ENCODE results near the gene IGFBP6. TPM values are rescaled to one million over a fixed set of nuclear protein-coding genes. Genes with fewer than 3 reads are reported as not detected.

IGFBP6 gene
- total RNA-seq, 3 donors from 2014 or later, result 10.0 to 93.4 (median 27.1) TPM

DNA sequence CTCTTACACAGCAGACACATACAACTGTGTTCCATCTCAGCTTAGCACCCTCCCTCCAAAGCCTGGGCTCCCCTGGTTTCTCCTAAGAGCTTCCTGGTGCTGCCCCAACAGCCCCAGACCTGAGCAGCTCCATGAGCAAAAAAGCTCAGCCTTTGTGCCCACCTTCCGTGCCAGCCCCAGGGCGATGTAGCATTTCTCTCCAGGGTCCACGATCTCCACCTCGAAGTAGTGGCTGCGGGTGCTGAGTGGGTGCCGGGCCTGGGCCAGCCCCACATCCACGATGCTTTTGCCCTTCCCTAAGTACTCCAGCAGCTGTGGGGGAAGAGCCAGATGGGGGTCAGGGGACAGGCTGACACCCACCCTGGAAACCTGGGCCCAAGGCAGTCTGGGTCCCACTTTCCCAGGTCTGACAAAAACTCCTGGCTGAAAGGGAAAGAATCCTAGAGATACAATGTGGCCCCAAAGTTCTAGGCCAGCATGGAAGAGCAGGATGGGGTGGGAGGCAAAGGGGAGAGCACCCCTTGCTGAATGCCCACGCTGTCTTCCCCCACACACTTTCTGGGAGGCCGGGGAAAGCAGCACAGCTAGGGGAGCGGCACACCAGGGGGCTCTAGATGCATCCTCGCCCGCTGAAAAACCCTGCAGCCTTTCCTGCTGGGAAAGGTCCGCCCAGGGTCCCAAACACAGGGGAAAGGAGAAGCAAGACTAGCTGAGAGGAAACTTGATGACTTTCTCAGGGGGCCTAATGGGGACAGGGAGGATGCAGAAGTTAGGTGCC lies 29.3 kb upstream of the IGFBP6 start:
- TF ChIP-seq, protein P1, sequence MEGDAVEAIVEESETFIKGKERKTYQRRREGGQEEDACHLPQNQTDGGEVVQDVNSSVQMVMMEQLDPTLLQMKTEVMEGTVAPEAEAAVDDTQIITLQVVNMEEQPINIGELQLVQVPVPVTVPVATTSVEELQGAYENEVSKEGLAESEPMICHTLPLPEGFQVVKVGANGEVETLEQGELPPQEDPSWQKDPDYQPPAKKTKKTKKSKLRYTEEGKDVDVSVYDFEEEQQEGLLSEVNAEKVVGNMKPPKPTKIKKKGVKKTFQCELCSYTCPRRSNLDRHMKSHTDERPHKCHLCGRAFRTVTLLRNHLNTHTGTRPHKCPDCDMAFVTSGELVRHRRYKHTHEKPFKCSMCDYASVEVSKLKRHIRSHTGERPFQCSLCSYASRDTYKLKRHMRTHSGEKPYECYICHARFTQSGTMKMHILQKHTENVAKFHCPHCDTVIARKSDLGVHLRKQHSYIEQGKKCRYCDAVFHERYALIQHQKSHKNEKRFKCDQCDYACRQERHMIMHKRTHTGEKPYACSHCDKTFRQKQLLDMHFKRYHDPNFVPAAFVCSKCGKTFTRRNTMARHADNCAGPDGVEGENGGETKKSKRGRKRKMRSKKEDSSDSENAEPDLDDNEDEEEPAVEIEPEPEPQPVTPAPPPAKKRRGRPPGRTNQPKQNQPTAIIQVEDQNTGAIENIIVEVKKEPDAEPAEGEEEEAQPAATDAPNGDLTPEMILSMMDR (IDR thresholded peaks at IDR 0.05), result no peak
- DNase-seq (no peak), ATAC-seq (no peak)
- H3K4me3 ChIP-seq, result no peak overlapping the region
- H3K4me1 ChIP-seq (ENCODE audit: low read depth), result peaks cover 3% of the 10 kb centered on the region
- H3K9me3 ChIP-seq, result no peaks in the 10 kb centered on the region
- no peaks in the 10 kb centered on the region for H3K36me3 ChIP-seq (ENCODE audit: low read depth)
- intact Hi-C loops (cut with DNase I, micrococcal nuclease), result loop anchor here in 1 of 2 donors (5.0 to 10.0 kb wide), 2 partner anchors 34 to 127 kb away; partner anchors contain the start of gene SOAT2

DNA sequence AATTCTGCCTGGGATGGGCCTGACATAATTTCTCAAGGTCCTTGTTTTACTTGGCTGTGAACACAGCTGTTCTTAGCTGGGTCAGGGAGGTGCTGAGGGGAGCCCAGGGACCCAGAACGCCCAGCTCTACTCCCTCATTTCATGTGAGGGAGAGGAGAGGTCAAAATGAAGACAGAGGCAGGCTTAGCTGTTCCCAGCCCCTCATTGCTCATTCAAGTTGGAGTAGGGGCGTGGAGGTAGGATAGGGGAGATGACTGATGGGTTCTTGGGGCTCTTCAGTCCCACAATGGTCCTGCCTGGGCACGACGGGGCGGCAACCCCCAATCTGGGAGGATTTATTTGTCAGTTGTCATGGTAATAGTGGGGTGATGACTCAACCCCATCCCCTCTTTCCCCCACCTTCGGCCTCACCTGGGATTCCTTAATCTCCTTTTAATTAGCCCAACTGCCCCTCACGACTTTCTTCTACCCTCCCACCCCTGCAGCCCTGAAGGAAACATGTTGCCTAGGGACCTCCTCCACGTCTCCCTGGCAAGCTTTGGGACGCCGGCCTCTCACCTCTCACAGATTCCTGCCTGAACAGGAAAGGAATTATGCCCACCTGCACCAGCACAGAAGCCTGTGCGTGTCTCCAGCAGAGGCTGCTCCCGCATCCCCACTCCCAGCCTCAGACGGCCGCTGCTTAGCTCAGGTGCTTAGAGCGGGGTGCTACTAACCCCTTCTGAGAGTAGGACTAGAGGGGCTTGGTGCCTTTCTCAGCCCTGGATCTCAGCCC lies 28.5 kb upstream of the IGFBP6 start:
- ATAC-seq (no peak), DNase-seq (no peak)
- no peak overlapping the region for H3K4me3 ChIP-seq
- H3K36me3 ChIP-seq (ENCODE audit: low read depth), result no peaks in the 10 kb centered on the region
- no peaks in the 10 kb centered on the region for H3K9me3 ChIP-seq
- TF ChIP-seq, protein P1 (IDR thresholded peaks at IDR 0.05), result no peak
- intact Hi-C loops (cut with DNase I, micrococcal nuclease), result loop anchor here in 1 of 2 donors (5.0 to 10.0 kb wide), 2 partner anchors 33 to 126 kb away; partner anchors contain the start of gene SOAT2
- peaks cover 3% of the 10 kb centered on the region for H3K4me1 ChIP-seq (ENCODE audit: low read depth)

DNA sequence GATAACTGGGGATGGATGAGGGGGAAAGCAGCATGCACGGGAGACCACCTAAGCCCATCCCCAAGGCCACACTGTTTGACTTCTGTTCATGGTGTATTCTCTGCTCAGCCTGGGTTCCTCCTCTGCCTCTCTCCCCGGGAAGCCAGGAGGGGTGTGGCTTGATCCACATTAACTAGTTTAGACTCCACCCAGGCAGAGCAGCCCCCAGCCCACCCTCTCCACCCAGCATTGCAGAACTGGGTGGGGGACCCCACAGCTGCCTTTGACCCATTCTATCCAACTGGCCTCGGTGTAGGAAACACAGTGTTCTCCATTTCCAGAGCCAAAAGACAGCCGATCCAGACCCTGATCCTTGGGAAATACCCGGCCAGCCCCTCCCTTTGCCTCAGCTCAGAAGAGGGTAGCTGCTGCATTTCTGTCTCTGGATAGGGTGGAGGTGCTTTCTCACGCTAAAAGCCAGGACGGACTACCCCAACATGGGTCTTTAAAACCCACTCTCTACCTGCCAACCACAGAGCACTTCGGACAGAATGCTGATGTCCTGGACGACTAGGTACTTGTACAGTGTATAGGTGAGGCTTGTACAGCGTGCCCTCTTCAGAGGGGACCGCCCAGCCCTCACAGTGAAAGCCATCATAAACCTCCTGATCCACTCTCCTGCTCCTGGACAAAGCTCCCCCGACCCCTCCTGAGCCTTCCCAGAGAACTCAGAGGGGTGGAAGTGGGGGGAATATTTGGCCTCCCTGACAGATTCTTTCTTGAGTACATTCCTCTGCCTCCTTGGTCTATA lies 27.7 kb upstream of the IGFBP6 start:
- H3K4me3 ChIP-seq, result no peak overlapping the region
- H3K36me3 ChIP-seq (ENCODE audit: low read depth), result no peaks in the 10 kb centered on the region
- no peaks in the 10 kb centered on the region for H3K9me3 ChIP-seq
- peaks cover 3% of the 10 kb centered on the region for H3K4me1 ChIP-seq (ENCODE audit: low read depth)
- TF ChIP-seq, protein P1 (IDR thresholded peaks at IDR 0.05), result no peak
- DNase-seq (no peak), ATAC-seq (no peak)
- intact Hi-C loops (cut with DNase I, micrococcal nuclease), result loop anchor here in 1 of 2 donors (5.0 to 10.0 kb wide), 2 partner anchors 32 to 125 kb away; partner anchors contain the start of gene SOAT2

DNA sequence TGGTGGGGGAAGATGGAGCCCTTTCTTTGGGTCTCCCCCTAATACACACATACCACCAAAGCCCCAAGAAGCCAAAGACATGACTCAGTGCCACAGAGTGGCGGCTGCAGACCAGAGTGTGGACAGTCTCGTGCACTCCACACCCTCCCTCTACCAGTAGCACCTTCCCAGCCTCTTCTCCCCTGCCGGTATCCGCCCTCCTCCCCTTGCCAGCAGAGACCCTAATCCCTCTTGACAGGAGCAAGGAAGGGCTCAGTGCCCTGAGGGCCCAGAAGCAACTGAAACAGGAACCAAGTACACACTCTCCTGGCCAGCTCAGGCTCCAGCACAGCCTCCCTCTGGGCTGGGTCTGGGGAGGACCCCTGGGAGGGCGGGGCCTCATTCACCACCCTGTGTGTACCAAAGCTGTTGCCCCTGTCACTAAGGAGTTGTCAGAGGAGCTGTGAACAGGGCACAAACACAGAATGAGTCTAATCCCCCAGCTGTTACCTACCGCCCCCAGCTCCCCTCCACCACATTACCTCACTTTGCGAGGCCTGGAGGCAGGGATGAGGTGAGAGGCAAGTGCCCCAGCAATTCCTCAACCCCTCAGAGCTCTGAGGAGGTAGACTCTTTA lies 26.5 kb upstream of the IGFBP6 start:
- ATAC-seq (no peak), DNase-seq (no peak)
- Histone ChIP-seq H3K4me1 (ENCODE audit: low read depth) (no peaks in the 10 kb centered on the region), H3K4me3 (no peak overlapping the region), H3K9me3 (no peaks in the 10 kb centered on the region), H3K36me3 (ENCODE audit: low read depth) (no peaks in the 10 kb centered on the region)
- intact Hi-C loops (cut with DNase I, micrococcal nuclease), result no loop called here
- TF ChIP-seq, protein P1 (IDR thresholded peaks at IDR 0.05), result no peak
